HG03354 (cell line): ENCODE measurements around the gene AGAP5.

ENCODE experiments used
- ATAC-seq: cut with Tn5 transposase; IDR thresholded peaks from one replicate; pipeline ENCODE4 v1.9.1; 2021; ENCODE audit warnings: mild to moderate bottlenecking; ENCODE audit not compliant: unreplicated experiment, poor library complexity, severe bottlenecking

Gene AGAP5

GRCh38 chr10:73639286-73639685 lies 58.6 kb downstream of the AGAP5 start:
- ATAC-seq, result no peak

DNA sequence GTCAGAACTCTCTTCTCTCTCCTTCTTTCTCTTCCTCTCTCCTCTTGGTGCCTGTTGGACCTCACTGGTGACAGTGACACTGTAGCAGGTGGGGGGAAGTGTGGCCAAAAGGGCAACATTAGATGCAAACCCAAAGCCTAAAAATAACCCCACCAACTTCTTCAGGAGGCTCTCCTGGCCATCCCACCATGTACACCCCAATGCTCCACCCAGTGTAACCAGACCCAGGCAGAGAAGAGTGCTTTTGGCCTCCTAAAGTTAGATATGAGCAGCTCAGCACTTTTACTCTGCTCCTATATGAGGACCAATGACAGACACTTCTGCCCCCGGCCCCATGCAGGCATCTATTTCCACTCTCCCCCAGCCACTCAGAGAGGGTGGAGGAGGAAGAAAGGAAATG lies 62.1 kb downstream of the AGAP5 start:
- ATAC-seq, result no peak

DNA sequence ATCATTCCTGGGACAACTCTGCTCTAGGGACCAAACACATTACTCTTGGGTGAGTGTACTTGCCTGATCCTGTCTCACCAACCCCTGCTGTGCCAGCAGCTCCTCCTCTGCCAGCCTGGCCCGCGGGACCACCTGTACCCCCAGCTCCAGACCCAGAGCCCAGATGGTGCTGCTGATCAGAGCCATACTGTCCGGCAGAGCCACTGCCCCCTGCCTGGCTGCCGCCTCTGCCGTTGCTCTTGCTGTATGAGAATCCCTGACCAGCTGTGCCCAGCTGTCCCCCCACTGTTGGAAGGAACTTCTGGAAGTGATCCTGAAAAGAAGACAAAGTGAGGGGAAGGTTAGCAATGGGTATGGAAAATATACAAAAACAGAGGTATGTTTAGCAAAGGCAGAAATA lies 63.5 kb downstream of the AGAP5 start:
- no peak for ATAC-seq

GRCh38 chr10:73629165-73629564 lies 68.7 kb downstream of the AGAP5 start:
- ATAC-seq, result no peak

DNA sequence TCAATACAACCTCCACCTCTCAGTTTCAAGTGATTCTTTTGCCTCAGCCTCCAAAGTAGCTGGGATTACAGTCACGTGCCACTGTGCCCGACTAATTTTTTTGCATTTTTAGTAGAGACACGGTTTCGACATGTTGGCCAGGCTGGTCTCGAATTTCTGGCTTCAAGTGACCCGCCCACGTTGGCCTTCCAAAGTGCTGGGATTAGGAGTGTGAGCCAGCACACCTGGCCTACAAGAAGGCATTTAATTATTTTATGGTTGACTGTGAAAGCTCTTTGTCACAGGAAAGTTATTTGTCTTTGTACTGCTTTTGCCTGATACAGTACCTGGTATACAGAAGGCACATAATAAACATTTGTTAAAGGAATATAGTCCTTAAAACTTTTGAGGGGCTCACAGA lies 69.5 kb downstream of the AGAP5 start:
- ATAC-seq, result no peak

DNA sequence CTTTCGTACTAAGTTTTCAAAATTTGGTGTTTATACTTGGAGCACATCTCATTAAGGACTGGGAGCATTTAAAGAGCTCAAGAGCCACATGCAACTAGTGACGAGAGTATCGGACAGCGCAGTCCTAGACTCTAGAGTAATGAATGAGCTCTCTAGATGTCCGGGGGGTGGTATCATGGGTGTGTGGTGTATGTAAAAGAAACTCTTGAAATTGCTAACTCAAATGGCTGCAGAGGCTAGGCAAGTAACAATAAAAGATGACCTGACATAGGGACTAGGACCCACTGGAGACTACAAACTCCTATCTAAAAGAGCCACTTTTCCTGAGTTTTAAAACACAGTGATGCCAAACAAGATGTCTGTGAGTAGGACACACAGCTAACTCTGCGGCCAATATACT lies 70.6 kb downstream of the AGAP5 start:
- no peak for ATAC-seq

DNA sequence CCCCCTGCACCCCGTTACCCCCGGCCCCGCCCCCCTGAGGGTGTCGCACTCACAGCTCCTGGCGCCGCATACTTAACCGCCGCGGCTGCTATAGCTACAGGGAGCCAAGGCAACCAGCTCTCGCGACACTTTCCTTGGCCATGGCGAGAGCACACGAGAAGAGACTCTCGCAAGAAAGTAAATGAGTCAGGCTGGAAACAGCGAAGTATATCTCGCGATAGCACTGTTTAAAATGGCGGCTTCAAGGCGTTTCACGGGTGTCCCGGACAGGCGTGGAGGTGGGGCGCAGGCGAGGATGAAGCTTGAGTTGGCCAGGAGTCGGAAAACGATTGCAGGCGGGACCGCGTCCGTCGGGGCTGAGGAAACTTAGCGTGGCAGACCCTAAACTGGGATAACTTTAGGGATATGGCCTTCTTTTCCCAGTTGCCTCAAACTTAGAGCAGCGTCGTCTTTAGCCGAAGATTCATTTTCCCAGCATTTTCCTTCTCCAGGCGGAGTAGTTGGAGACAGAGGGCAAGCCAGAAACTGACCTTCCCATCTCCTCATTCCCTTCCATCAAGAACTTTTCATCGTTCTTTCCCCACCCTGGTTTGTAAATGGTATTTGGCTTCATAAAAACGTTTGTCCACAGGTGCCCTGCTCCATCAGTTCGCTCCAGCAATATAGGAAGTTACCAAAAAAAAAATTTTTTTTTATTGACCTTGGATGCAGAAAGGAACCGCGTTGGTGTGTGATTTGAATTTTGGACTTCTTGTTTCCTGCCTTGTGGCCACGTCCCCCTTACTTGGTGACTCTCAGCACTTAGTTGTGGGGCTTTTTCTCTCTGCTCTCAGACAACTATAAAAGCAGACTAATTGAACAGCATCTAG lies 71.8 kb downstream of the AGAP5 start:
- ATAC-seq, result peak; percentile 95

DNA sequence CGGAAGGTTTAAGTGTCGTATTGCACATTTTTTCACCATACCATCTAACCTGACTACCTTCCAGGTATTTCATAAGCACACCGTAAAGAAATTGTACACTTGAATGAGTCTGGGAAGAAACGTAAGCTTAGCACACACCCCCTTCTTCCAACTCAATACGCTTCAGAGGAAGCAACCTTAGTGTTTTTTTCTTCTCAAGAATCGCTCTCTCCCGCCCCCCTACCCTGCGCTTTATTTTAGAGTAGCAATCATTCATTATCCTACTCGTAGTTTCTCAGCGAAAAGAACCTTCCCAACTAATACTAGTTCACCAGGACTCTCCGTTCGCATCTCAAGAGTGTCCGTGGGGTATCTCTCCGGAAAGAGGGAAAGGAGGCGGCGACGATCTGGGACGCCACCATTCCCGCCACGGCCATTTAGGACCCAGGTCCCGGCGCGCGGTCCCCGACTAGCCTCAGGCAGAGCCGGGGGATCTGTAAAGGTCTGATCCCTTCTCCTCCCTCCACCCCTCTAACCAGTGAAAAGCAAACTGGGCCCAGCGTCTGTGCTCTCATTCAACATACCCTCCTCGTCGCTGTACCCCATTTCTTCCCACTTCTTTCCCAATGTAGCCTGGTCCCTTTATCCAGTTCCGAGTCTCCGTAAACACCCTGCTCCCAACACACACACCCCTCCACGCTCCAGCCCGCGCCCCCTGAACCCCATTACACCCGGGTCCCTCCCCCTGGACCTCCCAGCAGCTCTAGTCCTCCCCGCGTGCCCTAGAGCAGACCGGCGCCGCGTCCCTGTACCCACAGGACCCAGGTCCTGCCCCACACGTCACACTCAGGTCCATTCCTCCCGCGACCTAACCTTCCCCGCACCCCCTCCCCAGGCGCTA lies 72.7 kb downstream of the AGAP5 start:
- peak; percentile 53 for ATAC-seq
